PC-9 (cell line): ENCODE data around the gene CEP57L1.

Source experiments
- EZH2 ChIP-seq: fragments of 200-600 bp; sonication (generic); IDR thresholded peaks from 2 replicates; pipeline ENCODE4 v1.8.0; 2017; ENCODE audit warnings: antibody characterized with exemption, low read depth
- TF ChIP-seq, protein P1 (sequence below): fragments of 200-600 bp; sonication (generic); conservative IDR thresholded peaks from 2 replicates; pipeline ENCODE4 v1.6.1; 2017; ENCODE audit warnings: mixed run types, antibody characterized with exemption, mild to moderate bottlenecking, moderate library complexity

DNA sequence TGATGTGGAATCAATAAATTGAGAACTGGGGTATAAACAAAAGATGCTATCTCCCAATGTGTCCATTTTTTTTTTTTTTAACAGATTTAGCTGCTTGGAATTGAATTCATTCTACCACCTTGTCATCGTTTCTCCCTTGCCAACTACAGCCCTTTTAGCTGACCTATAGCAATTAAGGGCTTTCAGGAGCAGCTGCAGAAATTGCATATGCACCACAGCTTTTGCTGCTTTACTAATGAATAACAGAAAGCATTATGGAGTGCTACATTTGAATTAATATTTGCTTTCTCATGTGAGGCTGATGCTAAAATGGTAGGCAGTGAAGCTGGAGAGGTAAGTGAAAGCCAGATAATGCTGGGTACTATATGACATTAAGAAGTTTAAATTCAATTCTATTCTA is 6.3 kb upstream of the CEP57L1 start:
- TF ChIP-seq, protein P1, sequence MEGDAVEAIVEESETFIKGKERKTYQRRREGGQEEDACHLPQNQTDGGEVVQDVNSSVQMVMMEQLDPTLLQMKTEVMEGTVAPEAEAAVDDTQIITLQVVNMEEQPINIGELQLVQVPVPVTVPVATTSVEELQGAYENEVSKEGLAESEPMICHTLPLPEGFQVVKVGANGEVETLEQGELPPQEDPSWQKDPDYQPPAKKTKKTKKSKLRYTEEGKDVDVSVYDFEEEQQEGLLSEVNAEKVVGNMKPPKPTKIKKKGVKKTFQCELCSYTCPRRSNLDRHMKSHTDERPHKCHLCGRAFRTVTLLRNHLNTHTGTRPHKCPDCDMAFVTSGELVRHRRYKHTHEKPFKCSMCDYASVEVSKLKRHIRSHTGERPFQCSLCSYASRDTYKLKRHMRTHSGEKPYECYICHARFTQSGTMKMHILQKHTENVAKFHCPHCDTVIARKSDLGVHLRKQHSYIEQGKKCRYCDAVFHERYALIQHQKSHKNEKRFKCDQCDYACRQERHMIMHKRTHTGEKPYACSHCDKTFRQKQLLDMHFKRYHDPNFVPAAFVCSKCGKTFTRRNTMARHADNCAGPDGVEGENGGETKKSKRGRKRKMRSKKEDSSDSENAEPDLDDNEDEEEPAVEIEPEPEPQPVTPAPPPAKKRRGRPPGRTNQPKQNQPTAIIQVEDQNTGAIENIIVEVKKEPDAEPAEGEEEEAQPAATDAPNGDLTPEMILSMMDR = no peak
- TF ChIP-seq EZH2 = no peak
